HUES48 (cell line): ENCODE measurements around the gene ACTRT2.

ENCODE experiments used
- H3K27ac ChIP-seq: one replicate; pipeline ENCODE4 v1.7.0; 2013; ENCODE audit warnings: low read depth, low read length, inconsistent platforms
- H3K27me3 ChIP-seq: 2 replicates; pipeline ENCODE4 v1.6.1; 2013; ENCODE audit warnings: mild to moderate bottlenecking, low read length; ENCODE audit not compliant: control insufficient read depth, insufficient read depth
- H3K36me3 ChIP-seq: 2 replicates; pipeline ENCODE4 v1.6.1; 2013; ENCODE audit warnings: low read length; ENCODE audit not compliant: control insufficient read depth, insufficient read depth
- H3K4me1 ChIP-seq: 2 replicates; pipeline ENCODE4 v1.6.1; 2013; ENCODE audit warnings: mild to moderate bottlenecking, low read length; ENCODE audit not compliant: control insufficient read depth, insufficient read depth
- H3K4me3 ChIP-seq: 2 replicates; pipeline ENCODE4 v1.5.1; 2013; ENCODE audit warnings: mild to moderate bottlenecking, low read depth, low read length
- H3K9ac ChIP-seq: 2 replicates; pipeline ENCODE4 v1.6.1; 2013; ENCODE audit warnings: mild to moderate bottlenecking, low read depth, low read length, moderate library complexity
- H3K9me3 ChIP-seq: 2 replicates; pipeline ENCODE4 v1.6.1; 2013; ENCODE audit warnings: low read length; ENCODE audit not compliant: control insufficient read depth, insufficient read depth

Gene ACTRT2

GRCh38 chr1:3052501-3052900 lies 31.2 kb downstream of the ACTRT2 start:
- no peaks in the 10 kb centered on the region for H3K36me3 ChIP-seq
- H3K4me3 ChIP-seq = no peak overlapping the region
- no peaks in the 10 kb centered on the region for H3K9me3 ChIP-seq
- H3K4me1 ChIP-seq = no peaks in the 10 kb centered on the region
- H3K9ac ChIP-seq = no peak overlapping the region
- H3K27ac ChIP-seq = no peak overlapping the region
- H3K27me3 ChIP-seq = peaks cover 4% of the 10 kb centered on the region; the same call in 1 of the 2 replicates

- H3K27ac ChIP-seq = no peak overlapping the region
- H3K36me3 ChIP-seq = no peaks in the 10 kb centered on the region
- H3K27me3 ChIP-seq = peaks cover 13% of the 10 kb centered on the region
- H3K9ac ChIP-seq = no peak overlapping the region
- no peak overlapping the region for H3K4me3 ChIP-seq
- no peaks in the 10 kb centered on the region for H3K9me3 ChIP-seq
- no peaks in the 10 kb centered on the region for H3K4me1 ChIP-seq
These were observed 32.2 kb downstream of the ACTRT2 start for GRCh38 chr1:3053366-3053980.

DNA sequence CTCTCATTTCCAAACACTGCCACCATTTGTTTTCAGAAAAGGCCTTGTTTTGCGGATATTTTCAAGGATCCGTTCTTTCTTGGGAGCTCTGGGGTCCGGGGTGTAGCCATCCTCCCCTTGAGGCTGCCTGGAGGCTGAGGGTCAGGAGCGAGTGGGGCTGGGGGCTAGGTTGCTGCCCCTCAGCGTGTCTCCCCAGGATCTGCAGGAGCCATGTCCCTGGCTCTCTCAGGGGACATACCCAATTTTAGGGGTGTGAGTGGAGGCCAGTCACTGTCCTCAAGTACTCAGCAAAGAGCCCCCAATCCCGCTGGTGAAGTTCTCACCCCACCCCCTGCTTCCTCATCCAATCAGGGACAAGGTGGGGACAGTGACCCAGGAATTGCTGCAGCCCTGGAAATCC lies 32.7 kb downstream of the ACTRT2 start:
- no peak overlapping the region for H3K27ac ChIP-seq
- no peaks in the 10 kb centered on the region for H3K9me3 ChIP-seq
- H3K27me3 ChIP-seq = peaks cover 14% of the 10 kb centered on the region
- H3K4me3 ChIP-seq = no peak overlapping the region
- H3K36me3 ChIP-seq = no peaks in the 10 kb centered on the region
- no peak overlapping the region for H3K9ac ChIP-seq
- no peaks in the 10 kb centered on the region for H3K4me1 ChIP-seq

GRCh38 chr1:3054474-3054873 lies 33.2 kb downstream of the ACTRT2 start:
- Histone ChIP-seq H3K9ac (no peak overlapping the region), H3K36me3 (no peaks in the 10 kb centered on the region), H3K4me1 (no peaks in the 10 kb centered on the region), H3K4me3 (no peak overlapping the region), H3K27ac (no peak overlapping the region), H3K27me3 (peaks cover 14% of the 10 kb centered on the region), H3K9me3 (no peaks in the 10 kb centered on the region)

GRCh38 chr1:3055051-3055450 lies 33.8 kb downstream of the ACTRT2 start:
- Histone ChIP-seq H3K36me3 (no peaks in the 10 kb centered on the region), H3K9ac (no peak overlapping the region), H3K27ac (no peak overlapping the region), H3K27me3 (peaks cover 16% of the 10 kb centered on the region), H3K4me3 (no peak overlapping the region), H3K9me3 (no peaks in the 10 kb centered on the region), H3K4me1 (no peaks in the 10 kb centered on the region)

GRCh38 chr1:3056641-3057040 lies 35.4 kb downstream of the ACTRT2 start:
- H3K36me3 ChIP-seq = no peaks in the 10 kb centered on the region
- H3K9ac ChIP-seq = no peak overlapping the region
- no peak overlapping the region for H3K4me3 ChIP-seq
- no peaks in the 10 kb centered on the region for H3K9me3 ChIP-seq
- H3K4me1 ChIP-seq = no peaks in the 10 kb centered on the region
- H3K27me3 ChIP-seq = peaks cover 32% of the 10 kb centered on the region
- no peak overlapping the region for H3K27ac ChIP-seq

DNA sequence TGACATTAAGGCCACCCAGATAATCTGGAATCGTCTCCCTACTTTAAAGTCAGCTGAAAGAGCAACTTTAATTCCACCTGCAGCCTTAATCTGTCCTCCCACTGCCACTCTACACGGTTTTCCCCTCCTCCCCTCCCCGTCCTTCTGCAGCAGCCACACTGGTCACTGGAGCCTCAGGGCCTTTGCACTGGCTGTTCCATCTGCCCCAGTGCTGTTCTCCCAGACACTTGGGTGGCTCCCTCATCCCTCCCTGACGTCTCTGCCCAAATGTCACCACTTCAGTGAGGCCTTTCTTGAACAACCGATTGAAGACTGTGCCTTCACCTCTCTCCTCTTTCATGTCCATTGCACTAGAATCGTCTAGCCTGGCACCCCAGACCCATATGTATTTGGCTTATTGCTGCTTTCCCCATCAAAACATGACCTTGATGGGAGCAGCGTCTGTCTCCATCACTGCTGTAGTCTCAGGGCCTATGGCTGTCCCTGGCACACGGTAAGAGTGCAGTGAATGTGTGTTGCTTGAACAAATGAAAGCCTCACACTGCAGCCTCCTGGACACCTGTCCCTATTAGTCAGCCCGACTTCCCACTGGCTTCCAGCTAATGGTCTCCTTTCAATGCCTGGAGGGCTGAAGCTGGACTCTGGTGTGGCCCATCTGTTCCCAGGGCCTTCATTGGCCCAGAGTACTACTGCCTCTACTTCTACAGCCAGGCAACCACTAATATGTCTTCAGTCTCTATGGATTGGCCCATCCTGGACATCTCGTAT lies 37.2 kb downstream of the ACTRT2 start:
- no peaks in the 10 kb centered on the region; the same call in 1 of the 2 replicates for H3K4me1 ChIP-seq
- no peak overlapping the region for H3K9ac ChIP-seq
- no peaks in the 10 kb centered on the region for H3K9me3 ChIP-seq
- H3K27ac ChIP-seq = no peak overlapping the region
- H3K36me3 ChIP-seq = no peaks in the 10 kb centered on the region
- H3K4me3 ChIP-seq = no peak overlapping the region
- peaks cover 50% of the 10 kb centered on the region for H3K27me3 ChIP-seq

DNA sequence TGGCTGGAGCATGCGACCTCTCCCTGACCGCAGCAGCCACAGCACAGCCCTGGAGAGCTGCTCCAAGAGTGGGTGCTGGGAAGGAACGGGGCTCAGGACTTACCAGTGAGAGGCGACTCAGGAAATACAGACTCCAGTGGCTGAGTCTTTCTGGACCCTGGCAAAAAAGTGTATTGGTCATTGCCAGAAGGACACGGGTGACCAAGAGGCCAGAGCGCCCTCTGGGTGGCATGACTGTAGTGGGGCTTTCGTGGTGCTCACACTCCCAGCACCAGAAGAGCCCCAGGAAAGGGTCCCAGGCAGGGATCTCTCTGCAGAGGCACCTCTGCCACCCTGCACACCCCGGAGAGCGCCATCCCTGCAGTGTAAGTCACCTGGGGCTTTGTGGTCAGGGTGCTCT lies 38.9 kb downstream of the ACTRT2 start:
- no peak overlapping the region for H3K4me3 ChIP-seq
- H3K9ac ChIP-seq = no peak overlapping the region
- peaks cover 5% of the 10 kb centered on the region; the same call in 1 of the 2 replicates for H3K4me1 ChIP-seq
- H3K36me3 ChIP-seq = no peaks in the 10 kb centered on the region
- H3K27ac ChIP-seq = no peak overlapping the region
- no peaks in the 10 kb centered on the region for H3K9me3 ChIP-seq
- H3K27me3 ChIP-seq = peaks cover 67% of the 10 kb centered on the region

DNA sequence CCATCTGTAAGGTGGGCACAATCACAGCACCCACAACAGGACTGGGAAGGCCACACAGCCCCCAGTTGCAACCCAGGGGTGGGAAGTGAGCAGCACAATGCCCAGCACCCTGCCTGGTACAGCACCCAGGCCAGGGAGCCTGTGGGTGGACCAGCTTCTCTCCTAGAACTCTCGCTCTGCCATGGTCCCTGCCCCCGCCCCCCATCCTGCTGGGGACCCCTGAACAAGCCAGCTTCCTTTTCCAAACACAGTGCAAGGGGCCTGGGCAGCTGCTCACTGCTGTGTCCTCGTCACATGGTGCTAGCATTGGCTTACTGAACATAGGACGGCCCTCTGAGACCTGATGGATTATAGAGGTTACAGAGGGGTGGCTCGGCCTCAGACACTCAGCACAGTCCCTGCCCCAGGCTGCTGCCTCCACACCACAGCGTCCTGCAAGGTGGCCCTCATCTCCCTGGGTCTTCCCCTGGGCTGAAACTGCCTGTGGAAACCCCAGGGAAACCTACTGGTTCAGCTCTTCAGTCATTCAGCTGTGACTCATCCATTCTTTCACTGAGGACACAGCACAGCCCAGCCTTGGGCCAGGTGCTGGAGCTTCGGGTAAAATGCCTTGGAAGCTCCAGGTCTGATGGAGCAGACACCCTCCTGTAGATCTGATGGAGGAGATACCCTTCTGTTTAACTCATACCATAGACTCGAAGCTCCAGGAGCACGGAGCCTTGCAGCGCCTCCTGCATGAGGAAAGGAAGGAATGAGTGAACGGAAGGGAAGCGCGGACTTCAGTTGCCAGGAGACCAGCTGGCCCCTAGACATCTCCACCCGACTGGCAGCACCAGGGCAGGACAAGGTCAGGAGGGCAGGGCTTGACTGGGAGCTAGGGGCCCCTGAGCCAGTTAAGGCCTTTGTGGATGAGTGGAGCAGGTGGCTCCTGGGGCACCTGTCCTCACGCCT lies 39.6 kb downstream of the ACTRT2 start:
- H3K9me3 ChIP-seq = no peaks in the 10 kb centered on the region
- H3K27me3 ChIP-seq = peaks cover 74% of the 10 kb centered on the region
- H3K36me3 ChIP-seq = no peaks in the 10 kb centered on the region
- H3K27ac ChIP-seq = no peak overlapping the region
- no peak overlapping the region for H3K4me3 ChIP-seq
- H3K4me1 ChIP-seq = peaks cover 5% of the 10 kb centered on the region; the same call in 1 of the 2 replicates
- no peak overlapping the region for H3K9ac ChIP-seq

DNA sequence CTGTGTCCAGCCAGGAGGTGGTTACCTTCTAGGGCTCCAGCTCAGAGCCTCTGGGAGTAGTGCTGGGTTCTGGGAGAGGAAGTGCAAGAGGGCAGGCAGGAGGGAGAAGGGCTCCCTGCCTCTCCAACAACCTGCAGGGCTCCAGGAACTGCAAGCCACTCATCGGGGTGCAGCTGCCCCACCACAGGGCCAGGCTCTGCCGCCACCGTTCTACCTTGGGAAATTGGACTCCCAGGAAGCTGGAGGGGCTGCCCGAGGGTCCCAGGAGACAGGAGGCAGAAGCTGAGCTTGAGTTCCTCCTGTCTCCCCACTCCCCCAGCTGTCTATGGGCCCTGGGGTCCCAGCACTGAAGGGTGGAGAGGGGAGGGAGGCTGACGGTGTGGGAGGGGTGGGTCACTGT lies 40.3 kb downstream of the ACTRT2 start:
- Histone ChIP-seq H3K4me3 (no peak overlapping the region), H3K27me3 (peaks cover 81% of the 10 kb centered on the region), H3K27ac (no peak overlapping the region), H3K9me3 (no peaks in the 10 kb centered on the region), H3K4me1 (peaks cover 5% of the 10 kb centered on the region; the same call in 1 of the 2 replicates), H3K9ac (no peak overlapping the region), H3K36me3 (no peaks in the 10 kb centered on the region)
